ENCODE measurements around the gene TCEANC2. TPM values are rescaled to one million over a fixed set of nuclear protein-coding genes. Genes with fewer than 3 reads are reported as not detected.
A peak's percentile ranks its signal among the peaks of the same experiment; 100 is the strongest.

TCEANC2 gene
- polyA plus RNA-seq, 1 of the 3 experiments (the other 2 are of a cell fraction) = 4.7 TPM

DNA sequence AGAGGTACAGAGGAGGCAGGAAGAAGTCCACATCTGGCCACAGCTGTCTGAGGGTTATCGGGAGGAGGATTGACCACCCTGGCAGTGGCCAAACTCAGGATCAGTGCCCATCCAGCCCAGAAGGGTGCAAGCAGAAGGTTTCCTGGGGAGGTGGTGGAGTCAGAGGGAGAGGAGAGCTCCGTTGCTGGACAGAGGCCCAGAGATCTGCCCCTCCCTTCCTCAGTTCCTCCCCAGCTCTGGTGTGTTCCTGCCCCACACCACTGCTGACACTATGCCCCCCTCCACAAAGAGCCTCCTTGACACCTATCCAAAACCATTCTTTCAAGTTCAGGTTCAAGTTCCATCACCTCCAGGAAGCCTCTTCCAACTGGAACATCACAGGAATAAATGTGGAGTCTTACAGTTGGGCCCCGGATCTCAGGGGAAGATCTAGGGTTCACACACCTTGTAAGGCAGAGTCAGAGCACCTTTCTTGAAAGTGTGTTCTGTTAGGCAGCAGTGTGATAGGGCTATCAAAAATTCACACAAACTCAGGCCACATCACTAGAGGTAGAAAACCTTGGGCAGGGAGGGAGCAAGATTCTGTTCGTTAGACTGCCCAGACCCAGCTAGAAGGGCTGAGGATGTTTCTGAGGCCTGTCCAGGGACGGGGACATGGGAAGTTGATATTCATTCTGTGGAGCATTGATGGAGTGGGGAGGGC, 42.8 kb upstream of the TCEANC2 start:
- WGBS (ENCODE audit: low lambda C conversion rate) = 64% methylated on average over 5 of the region's 5 CpGs
- H3K4me2 ChIP-seq = no peak overlapping the region
- no peak overlapping the region for H3K4me3 ChIP-seq (ENCODE audit: low read depth in 2 of 2, low read length in 1 of 2)
- no peaks in the 10 kb centered on the region; a peak in 1 of 4 replicates for H3K4me1 ChIP-seq (ENCODE audit: control insufficient read depth in 1 of 2, insufficient read depth in 2 of 2, low read depth in 1 of 2, low read length in 1 of 2)
- H3K9ac ChIP-seq = no peak overlapping the region
- POLR2A ChIA-PET = no interaction called here
- H3K79me2 ChIP-seq (ENCODE audit: insufficient read depth) = no peaks in the 10 kb centered on the region
- no peaks in the 10 kb centered on the region for H3K9me2 ChIP-seq
- H3K36me3 ChIP-seq (replicated peaks in 1 of 2; ENCODE audit: control insufficient read depth in 1 of 2, insufficient read depth in 2 of 2, low read length in 1 of 2) = no peaks in the 10 kb centered on the region
- no peaks in the 10 kb centered on the region for H4K20me1 ChIP-seq (ENCODE audit: insufficient read depth)
- CTCF ChIA-PET = no interaction called here
- peak; percentile 7 for DNase-seq
- no peaks in the 10 kb centered on the region for H3K9me3 ChIP-seq
- no peak overlapping the region for H2AFZ ChIP-seq (ENCODE audit: low read depth)
- no peak overlapping the region for H3K27ac ChIP-seq (ENCODE audit: low read depth in 2 of 2, low read length in 1 of 2)
- H3F3A ChIP-seq (replicated peaks; ENCODE audit: insufficient read depth) = no peaks in the 10 kb centered on the region
- TF ChIP-seq NRF1 (IDR thresholded peaks at IDR 0.05; ENCODE audit: low read depth, low read length) (no peak), TAF1 (IDR thresholded peaks at IDR 0.05; ENCODE audit: borderline replicate concordance, low read depth, low read length) (no peak), EP300 (IDR thresholded peaks at IDR 0.05; ENCODE audit: borderline replicate concordance in 1 of 2, low read depth in 1 of 2, low read length in 1 of 2) (no peak), MEF2A (IDR thresholded peaks at IDR 0.05; ENCODE audit: borderline replicate concordance, low read depth) (no peak), ELF1 (IDR thresholded peaks at IDR 0.05) (no peak), RFX5 (IDR thresholded peaks at IDR 0.05; ENCODE audit: low read length) (no peak), FOSL2 (IDR thresholded peaks at IDR 0.05; ENCODE audit: borderline replicate concordance, low read depth) (no peak), SMC3 (IDR thresholded peaks at IDR 0.05; ENCODE audit: low read depth, low read length) (no peak)
- TF ChIP-seq, protein P1, sequence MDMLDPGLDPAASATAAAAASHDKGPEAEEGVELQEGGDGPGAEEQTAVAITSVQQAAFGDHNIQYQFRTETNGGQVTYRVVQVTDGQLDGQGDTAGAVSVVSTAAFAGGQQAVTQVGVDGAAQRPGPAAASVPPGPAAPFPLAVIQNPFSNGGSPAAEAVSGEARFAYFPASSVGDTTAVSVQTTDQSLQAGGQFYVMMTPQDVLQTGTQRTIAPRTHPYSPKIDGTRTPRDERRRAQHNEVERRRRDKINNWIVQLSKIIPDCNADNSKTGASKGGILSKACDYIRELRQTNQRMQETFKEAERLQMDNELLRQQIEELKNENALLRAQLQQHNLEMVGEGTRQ (IDR thresholded peaks at IDR 0.05; ENCODE audit: borderline replicate concordance, low read depth, low read length) = no peak
- TF ChIP-seq, protein P2, sequence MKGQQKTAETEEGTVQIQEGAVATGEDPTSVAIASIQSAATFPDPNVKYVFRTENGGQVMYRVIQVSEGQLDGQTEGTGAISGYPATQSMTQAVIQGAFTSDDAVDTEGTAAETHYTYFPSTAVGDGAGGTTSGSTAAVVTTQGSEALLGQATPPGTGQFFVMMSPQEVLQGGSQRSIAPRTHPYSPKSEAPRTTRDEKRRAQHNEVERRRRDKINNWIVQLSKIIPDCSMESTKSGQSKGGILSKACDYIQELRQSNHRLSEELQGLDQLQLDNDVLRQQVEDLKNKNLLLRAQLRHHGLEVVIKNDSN (IDR thresholded peaks at IDR 0.05; ENCODE audit: borderline replicate concordance, low read depth) = no peak
- TF ChIP-seq, protein P3, sequence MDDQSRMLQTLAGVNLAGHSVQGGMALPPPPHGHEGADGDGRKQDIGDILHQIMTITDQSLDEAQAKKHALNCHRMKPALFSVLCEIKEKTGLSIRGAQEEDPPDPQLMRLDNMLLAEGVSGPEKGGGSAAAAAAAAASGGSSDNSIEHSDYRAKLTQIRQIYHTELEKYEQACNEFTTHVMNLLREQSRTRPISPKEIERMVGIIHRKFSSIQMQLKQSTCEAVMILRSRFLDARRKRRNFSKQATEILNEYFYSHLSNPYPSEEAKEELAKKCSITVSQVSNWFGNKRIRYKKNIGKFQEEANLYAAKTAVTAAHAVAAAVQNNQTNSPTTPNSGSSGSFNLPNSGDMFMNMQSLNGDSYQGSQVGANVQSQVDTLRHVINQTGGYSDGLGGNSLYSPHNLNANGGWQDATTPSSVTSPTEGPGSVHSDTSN (IDR thresholded peaks at IDR 0.05) = no peak
- TF ChIP-seq, protein P4, sequence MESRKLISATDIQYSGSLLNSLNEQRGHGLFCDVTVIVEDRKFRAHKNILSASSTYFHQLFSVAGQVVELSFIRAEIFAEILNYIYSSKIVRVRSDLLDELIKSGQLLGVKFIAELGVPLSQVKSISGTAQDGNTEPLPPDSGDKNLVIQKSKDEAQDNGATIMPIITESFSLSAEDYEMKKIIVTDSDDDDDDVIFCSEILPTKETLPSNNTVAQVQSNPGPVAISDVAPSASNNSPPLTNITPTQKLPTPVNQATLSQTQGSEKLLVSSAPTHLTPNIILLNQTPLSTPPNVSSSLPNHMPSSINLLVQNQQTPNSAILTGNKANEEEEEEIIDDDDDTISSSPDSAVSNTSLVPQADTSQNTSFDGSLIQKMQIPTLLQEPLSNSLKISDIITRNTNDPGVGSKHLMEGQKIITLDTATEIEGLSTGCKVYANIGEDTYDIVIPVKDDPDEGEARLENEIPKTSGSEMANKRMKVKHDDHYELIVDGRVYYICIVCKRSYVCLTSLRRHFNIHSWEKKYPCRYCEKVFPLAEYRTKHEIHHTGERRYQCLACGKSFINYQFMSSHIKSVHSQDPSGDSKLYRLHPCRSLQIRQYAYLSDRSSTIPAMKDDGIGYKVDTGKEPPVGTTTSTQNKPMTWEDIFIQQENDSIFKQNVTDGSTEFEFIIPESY (IDR thresholded peaks at IDR 0.05; ENCODE audit: borderline replicate concordance, low read depth) = no peak
- peaks cover 16% of the 10 kb centered on the region; the same call in 1 of the 2 replicates for H3K27me3 ChIP-seq (ENCODE audit: insufficient read depth)

Data from SK-N-SH (cell line).